A549 (cell line): ENCODE data around the gene STAT5B. TPM values are rescaled to one million over a fixed set of nuclear protein-coding genes. Genes with fewer than 3 reads are reported as not detected.

ENCODE experiments used
- ATAC-seq, 2 experiments: fragments of 200-7000 bp in 1 of 2; fragments of >200 bp in 1 of 2; cut with Nextera tagmentation in 1 of 2; cut with Tn5 transposase in 1 of 2; 3 replicates each; pipeline versions ENCODE4 v1.8.0 to v1.9.1; 2018 to 2020; ENCODE audit warnings: mild to moderate bottlenecking in 1 of 2, moderate library complexity in 1 of 2
- CTCF ChIA-PET: fragments of 300-600 bp; sonication (Branson Sonifier 250); formaldehyde crosslinking; extraction: SDS; loops from one replicate; lab custom pipeline; 2021; ENCODE audit warnings: antibody characterized with exemption, inconsistent platforms; lab: Yijun Ruan, JAX
- POLR2A ChIA-PET: fragments of 350-600 bp; formaldehyde crosslinking; extraction: SDS; loops from one replicate; lab custom pipeline; 2021; ENCODE audit warnings: antibody characterized with exemption, inconsistent platforms; lab: Yijun Ruan, JAX
- DNase-seq, 2 experiments: peaks; one replicate each; pipeline versions ENCODE4 v3.0.0 to v3.0.0-alpha.2; 2011 to 2016; ENCODE audit warnings: low read depth in 1 of 2, low spot score in 1 of 2
- FAIRE-seq: peaks from 2 replicates; lab custom pipeline; 2011; peaks lifted over from hg19 to GRCh38; lab: Jason Lieb, UNC
- H3K27ac ChIP-seq, 2 experiments: fragments of >200 bp; sonication (Bioruptor Twin); formaldehyde crosslinking; 3 replicates each; pipeline ENCODE4 v1.5.1; 2016 to 2017
- H3K4me1 ChIP-seq: fragments of >200 bp; sonication (Bioruptor Twin); formaldehyde crosslinking; 3 replicates; pipeline ENCODE4 v1.6.1; 2016
- H3K4me2 ChIP-seq: fragments of >200 bp; sonication (Bioruptor Twin); formaldehyde crosslinking; 3 replicates; pipeline ENCODE4 v1.6.1; 2016
- H3K4me3 ChIP-seq: fragments of >200 bp; sonication (Bioruptor Twin); formaldehyde crosslinking; 3 replicates; pipeline ENCODE4 v1.5.1; 2016
- H3K9me3 ChIP-seq: fragments of >200 bp; sonication (Bioruptor Twin); formaldehyde crosslinking; 3 replicates; pipeline ENCODE4 v1.6.1; 2016
- KDM1A ChIP-seq: fragments of 200-600 bp; sonication (generic); IDR thresholded peaks from 2 replicates; pipeline ENCODE4 v1.6.1; 2016; ENCODE audit warnings: low read depth, mild to moderate bottlenecking
- KDM5A ChIP-seq: fragments of 200-600 bp; sonication (generic); IDR thresholded peaks from 2 replicates; pipeline ENCODE4 v1.6.1; 2016; ENCODE audit warnings: antibody characterized with exemption, mild to moderate bottlenecking
- MAFK ChIP-seq: fragments of 450-650 bp; IDR thresholded peaks from 2 replicates; pipeline ENCODE4 v1.6.1; 2014; ENCODE audit not compliant: partially characterized antibody
- PHF8 ChIP-seq: fragments of 200-600 bp; sonication (generic); IDR thresholded peaks from 2 replicates; pipeline ENCODE4 v1.6.1; 2016; ENCODE audit warnings: low read depth, mild to moderate bottlenecking, antibody characterized with exemption, moderate library complexity, borderline replicate concordance
- WGBS: methylation state at CpG from one replicate; pipeline ENCODE4 v1.1.6; 2017; ENCODE audit errors: missing lambda C conversion rate; 5-methylcytosine and 5-hydroxymethylcytosine counted together
- polyA plus RNA-seq, 4 experiments: library from polyadenylated mRNA; depleted of rRNA in 3 of 4; stranded (reverse); fragments of >200 nt; fragmentation: RNase III in 1 of 4; extraction: RNeasy Plus Mini Kit Qiagen cat#74134 plus additional on column Dnase treatment in 1 of 4; gene quantifications; 2 replicates in 3 of 4; 3 replicates in 1 of 4; pipeline ENCODE4 v1.2.3, GENCODE V29; 2011 to 2017
- TF ChIP-seq, protein P1 (sequence below): IDR thresholded peaks from 2 replicates; pipeline ENCODE4 v1.6.1; 2012

STAT5B gene
- polyA plus RNA-seq, 2 of the 4 experiments (the other 2 are of a cell fraction), result 31.2 to 37.6 TPM

DNA sequence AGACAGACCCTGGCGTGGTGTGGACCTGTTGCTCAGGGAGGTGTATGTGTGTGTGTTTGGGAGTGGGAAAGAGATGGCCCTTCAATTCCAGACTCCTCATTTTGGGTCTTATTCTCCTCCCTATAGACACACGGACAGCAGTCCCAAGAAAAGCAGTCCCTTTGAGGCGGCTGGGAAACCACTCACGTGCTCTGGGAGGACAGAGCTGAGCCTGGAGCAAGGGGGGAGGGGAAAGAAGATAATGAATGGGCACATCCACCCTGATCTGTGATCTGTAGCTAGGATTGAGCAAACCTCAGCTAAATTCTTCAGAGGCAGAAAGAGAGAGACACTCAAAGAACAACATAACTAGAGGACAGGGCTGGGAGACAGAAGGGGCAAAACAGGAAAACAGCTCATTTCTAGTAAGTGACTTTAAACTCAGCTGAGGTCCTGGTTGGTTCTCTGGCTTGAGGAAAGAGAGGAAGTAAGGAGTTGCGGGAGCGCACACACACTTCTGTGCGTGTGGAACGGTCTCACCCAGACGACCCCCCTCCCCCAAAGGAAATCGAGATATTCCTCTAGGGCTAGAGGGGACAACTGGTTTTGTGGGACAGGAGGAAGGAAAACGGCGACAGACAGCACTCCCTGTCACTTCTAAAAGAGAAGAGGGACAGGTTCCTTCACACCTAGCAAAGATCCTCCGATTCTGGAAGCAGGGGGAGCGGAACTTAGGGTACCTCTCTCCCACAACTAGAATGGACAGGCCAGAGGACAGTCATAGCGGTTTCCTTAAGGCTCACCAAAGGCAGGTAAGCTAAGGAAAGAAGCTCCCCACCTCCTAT is 122.1 kb downstream of the STAT5B start:
- H3K4me2 ChIP-seq, result peak overlapping the region; percentile 71
- peak; percentile 13 for FAIRE-seq
- H3K4me1 ChIP-seq, result peaks cover 13% of the 10 kb centered on the region; the same call in 1 of the 3 replicates
- no peaks in the 10 kb centered on the region for H3K9me3 ChIP-seq
- H3K27ac ChIP-seq, result peak overlapping the region; percentile 88 to 93
- DNase-seq, result no peak
- ChIA-PET POLR2A (interaction anchor here (0.8 kb wide), 1 partner anchor 25 kb away, joined by 3 read pairs; no protein-coding TSS in a partner anchor), CTCF (interaction anchor here (0.6 to 2.5 kb wide), 11 partner anchors 9 to 252 kb away, joined by 3 to 7 read pairs (median 3); no protein-coding TSS in a partner anchor)
- H3K4me3 ChIP-seq, result peak overlapping the region; percentile 86
- no peak; a peak in 1 of 6 replicates for ATAC-seq
- WGBS, result 9% methylated on average over 15 of the region's 15 CpGs
- peak; percentile 22 for TF ChIP-seq MAFK
- no peak for TF ChIP-seq KDM1A
- no peak for TF ChIP-seq PHF8
- peak; percentile 53; the same call in 1 of the 2 replicates for TF ChIP-seq KDM5A
- TF ChIP-seq, protein P1, sequence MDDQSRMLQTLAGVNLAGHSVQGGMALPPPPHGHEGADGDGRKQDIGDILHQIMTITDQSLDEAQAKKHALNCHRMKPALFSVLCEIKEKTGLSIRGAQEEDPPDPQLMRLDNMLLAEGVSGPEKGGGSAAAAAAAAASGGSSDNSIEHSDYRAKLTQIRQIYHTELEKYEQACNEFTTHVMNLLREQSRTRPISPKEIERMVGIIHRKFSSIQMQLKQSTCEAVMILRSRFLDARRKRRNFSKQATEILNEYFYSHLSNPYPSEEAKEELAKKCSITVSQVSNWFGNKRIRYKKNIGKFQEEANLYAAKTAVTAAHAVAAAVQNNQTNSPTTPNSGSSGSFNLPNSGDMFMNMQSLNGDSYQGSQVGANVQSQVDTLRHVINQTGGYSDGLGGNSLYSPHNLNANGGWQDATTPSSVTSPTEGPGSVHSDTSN, result no peak
- TF ChIP-seq, all 56 proteins: peak for 2

Other genes with a start within 250 kb of the STAT5B start
- 1.0 and 1.4 TPM in 2 replicates for gene C17orf113, start 225.8 kb downstream of the STAT5B start, polyA plus RNA-seq (2011; rRNA removed)
- gene C17orf113, start 225.8 kb downstream of the STAT5B start, polyA plus RNA-seq (2017; fragmentation: RNase III; extraction: RNeasy Plus Mini Kit Qiagen cat#74134 plus additional on column Dnase treatment), result 0.55 to 0.80 TPM (median 0.67 TPM) in 3 replicates
- gene ZNF385C, start 177.9 kb downstream of the STAT5B start, polyA plus RNA-seq (2011; rRNA removed), result 0.61 and 0.86 TPM in 2 replicates
- 0.12 to 0.16 TPM (median 0.13 TPM) in 3 replicates for gene ZNF385C, start 177.9 kb downstream of the STAT5B start, polyA plus RNA-seq (2017; fragmentation: RNase III; extraction: RNeasy Plus Mini Kit Qiagen cat#74134 plus additional on column Dnase treatment)
- gene DHX58, start 163.7 kb downstream of the STAT5B start, polyA plus RNA-seq (2011; rRNA removed), result 0.59 and 0.70 TPM in 2 replicates
- gene DHX58, start 163.7 kb downstream of the STAT5B start, polyA plus RNA-seq (2017; fragmentation: RNase III; extraction: RNeasy Plus Mini Kit Qiagen cat#74134 plus additional on column Dnase treatment), result 0.26 to 0.37 TPM (median 0.37 TPM) in 3 replicates
- 42.2 and 57.4 TPM in 2 replicates for gene KAT2A, start 155.0 kb downstream of the STAT5B start, polyA plus RNA-seq (2011; rRNA removed)
- 64.0 to 74.6 TPM (median 68.1 TPM) in 3 replicates for gene KAT2A, start 155.0 kb downstream of the STAT5B start, polyA plus RNA-seq (2017; fragmentation: RNase III; extraction: RNeasy Plus Mini Kit Qiagen cat#74134 plus additional on column Dnase treatment)
- 0.04 TPM in 1 of 2 replicates, not detected in the other for gene HSPB9, start 153.6 kb downstream of the STAT5B start, polyA plus RNA-seq (2011; rRNA removed)
- not detected in 3 replicates for gene HSPB9, start 153.6 kb downstream of the STAT5B start, polyA plus RNA-seq (2017; fragmentation: RNase III; extraction: RNeasy Plus Mini Kit Qiagen cat#74134 plus additional on column Dnase treatment)
- 171 and 179 TPM in 2 replicates for gene RAB5C, start 121.4 kb downstream of the STAT5B start, polyA plus RNA-seq (2011; rRNA removed)
- 217 to 229 TPM (median 222 TPM) in 3 replicates for gene RAB5C, start 121.4 kb downstream of the STAT5B start, polyA plus RNA-seq (2017; fragmentation: RNase III; extraction: RNeasy Plus Mini Kit Qiagen cat#74134 plus additional on column Dnase treatment)
- gene KCNH4, start 95.2 kb downstream of the STAT5B start, polyA plus RNA-seq (2011; rRNA removed), result 0.24 and 0.25 TPM in 2 replicates
- 0.37 to 0.40 TPM (median 0.39 TPM) in 3 replicates for gene KCNH4, start 95.2 kb downstream of the STAT5B start, polyA plus RNA-seq (2017; fragmentation: RNase III; extraction: RNeasy Plus Mini Kit Qiagen cat#74134 plus additional on column Dnase treatment)
- not detected in 2 replicates for gene HCRT, start 90.9 kb downstream of the STAT5B start, polyA plus RNA-seq (2011; rRNA removed)
- gene HCRT, start 90.9 kb downstream of the STAT5B start, polyA plus RNA-seq (2017; fragmentation: RNase III; extraction: RNeasy Plus Mini Kit Qiagen cat#74134 plus additional on column Dnase treatment), result 0.18 TPM in 1 of 3 replicates, not detected in the others
- 12.3 and 14.2 TPM in 2 replicates for gene GHDC, start 81.9 kb downstream of the STAT5B start, polyA plus RNA-seq (2011; rRNA removed)
- gene GHDC, start 81.9 kb downstream of the STAT5B start, polyA plus RNA-seq (2017; fragmentation: RNase III; extraction: RNeasy Plus Mini Kit Qiagen cat#74134 plus additional on column Dnase treatment), result 19.4 to 25.7 TPM (median 23.4 TPM) in 3 replicates
- 2.2 and 3.1 TPM in 2 replicates for gene STAT5A, start 12.1 kb upstream of the STAT5B start, polyA plus RNA-seq (2011; rRNA removed)
- gene STAT5A, start 12.1 kb upstream of the STAT5B start, polyA plus RNA-seq (2017; fragmentation: RNase III; extraction: RNeasy Plus Mini Kit Qiagen cat#74134 plus additional on column Dnase treatment), result 3.9 to 4.4 TPM (median 4.0 TPM) in 3 replicates
- gene STAT3, start 112.1 kb upstream of the STAT5B start, polyA plus RNA-seq (2011; rRNA removed), result 72.8 and 81.9 TPM in 2 replicates
- gene STAT3, start 112.1 kb upstream of the STAT5B start, polyA plus RNA-seq (2017; fragmentation: RNase III; extraction: RNeasy Plus Mini Kit Qiagen cat#74134 plus additional on column Dnase treatment), result 97.8 to 115 TPM (median 109 TPM) in 3 replicates
- 91.4 and 101 TPM in 2 replicates for gene CAVIN1, start 146.9 kb upstream of the STAT5B start, polyA plus RNA-seq (2011; rRNA removed)
- gene CAVIN1, start 146.9 kb upstream of the STAT5B start, polyA plus RNA-seq (2017; fragmentation: RNase III; extraction: RNeasy Plus Mini Kit Qiagen cat#74134 plus additional on column Dnase treatment), result 371 to 416 TPM (median 377 TPM) in 3 replicates
- 33.7 and 59.6 TPM in 2 replicates for gene ATP6V0A1, start 182.5 kb upstream of the STAT5B start, polyA plus RNA-seq (2011; rRNA removed)
- 25.8 to 27.3 TPM (median 26.7 TPM) in 3 replicates for gene ATP6V0A1, start 182.5 kb upstream of the STAT5B start, polyA plus RNA-seq (2017; fragmentation: RNase III; extraction: RNeasy Plus Mini Kit Qiagen cat#74134 plus additional on column Dnase treatment)